ENCODE data around the gene PIK3C2G. TPM values are rescaled to one million over a fixed set of nuclear protein-coding genes. Genes with fewer than 3 reads are reported as not detected.

The PIK3C2G gene
- polyA plus RNA-seq, 3 donors: not detected

GRCh38 chr12:18658179-18658578 is 396.9 kb downstream of the PIK3C2G start:
- Histone ChIP-seq H3K4me1 (ENCODE audit: control insufficient read depth in 1 of 2, insufficient read depth in 2 of 2, low read length in 2 of 2) (no peaks in the 10 kb centered on the region), H3K27me3 (ENCODE audit: control insufficient read depth in 2 of 2, insufficient read depth in 2 of 2, low read length in 2 of 2) (no peaks in the 10 kb centered on the region), H3K4me2 (replicated peaks; ENCODE audit: extremely low read depth, low read length, poor library complexity, severe bottlenecking) (no peak overlapping the region), H3K4me3 (replicated peaks in 1 of 3; ENCODE audit: low read depth in 2 of 3, low read length in 3 of 3) (no peak overlapping the region), H3K36me3 (replicated peaks in 1 of 2; ENCODE audit: control insufficient read depth in 1 of 2, insufficient read depth in 2 of 2, low read length in 2 of 2) (no peaks in the 10 kb centered on the region), H3K9ac (ENCODE audit: insufficient read depth, low read length, poor library complexity, severe bottlenecking) (no peak overlapping the region), H4K20me1 (ENCODE audit: insufficient read depth, low read length) (no peaks in the 10 kb centered on the region), H2AFZ (ENCODE audit: insufficient read depth, low read depth, low read length, poor library complexity, severe bottlenecking) (no peak overlapping the region), H3K9me3 (replicated peaks in 1 of 2; ENCODE audit: control insufficient read depth in 1 of 2, insufficient read depth in 1 of 2, low read length in 2 of 2) (peaks cover 3 to 7% of the 10 kb centered on the region in 2 donors), H3K79me2 (ENCODE audit: insufficient read depth, low read length) (no peaks in the 10 kb centered on the region), H3K27ac (ENCODE audit: low read depth in 1 of 2, low read length in 2 of 2) (no peak overlapping the region)
- Mint-ChIP-seq H3K27me3 (ENCODE audit: low read depth in 3 of 3) (no peaks in the 10 kb centered on the region), H3K27ac (no peak overlapping the region), H3K4me1 (no peaks in the 10 kb centered on the region), H3K9me3 (peaks cover 3 to 22% (median 7%) of the 10 kb centered on the region in 7 donors), H3K4me3 (no peak overlapping the region), H3K36me3 (no peaks in the 10 kb centered on the region)
- WGBS (ENCODE audit: insufficient coverage): 100% methylated on average over 1 of the region's 2 CpGs
- intact Hi-C loops (cut with micrococcal nuclease): no loop called here
- DNase-seq: no peak
- TF ChIP-seq, protein P1, sequence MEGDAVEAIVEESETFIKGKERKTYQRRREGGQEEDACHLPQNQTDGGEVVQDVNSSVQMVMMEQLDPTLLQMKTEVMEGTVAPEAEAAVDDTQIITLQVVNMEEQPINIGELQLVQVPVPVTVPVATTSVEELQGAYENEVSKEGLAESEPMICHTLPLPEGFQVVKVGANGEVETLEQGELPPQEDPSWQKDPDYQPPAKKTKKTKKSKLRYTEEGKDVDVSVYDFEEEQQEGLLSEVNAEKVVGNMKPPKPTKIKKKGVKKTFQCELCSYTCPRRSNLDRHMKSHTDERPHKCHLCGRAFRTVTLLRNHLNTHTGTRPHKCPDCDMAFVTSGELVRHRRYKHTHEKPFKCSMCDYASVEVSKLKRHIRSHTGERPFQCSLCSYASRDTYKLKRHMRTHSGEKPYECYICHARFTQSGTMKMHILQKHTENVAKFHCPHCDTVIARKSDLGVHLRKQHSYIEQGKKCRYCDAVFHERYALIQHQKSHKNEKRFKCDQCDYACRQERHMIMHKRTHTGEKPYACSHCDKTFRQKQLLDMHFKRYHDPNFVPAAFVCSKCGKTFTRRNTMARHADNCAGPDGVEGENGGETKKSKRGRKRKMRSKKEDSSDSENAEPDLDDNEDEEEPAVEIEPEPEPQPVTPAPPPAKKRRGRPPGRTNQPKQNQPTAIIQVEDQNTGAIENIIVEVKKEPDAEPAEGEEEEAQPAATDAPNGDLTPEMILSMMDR (IDR thresholded peaks at IDR 0.05): no peak

- H3K79me2 ChIP-seq (ENCODE audit: insufficient read depth, low read length): no peaks in the 10 kb centered on the region
- Mint-ChIP-seq H3K36me3 (no peaks in the 10 kb centered on the region), H3K27ac (no peak overlapping the region), H3K4me1 (no peaks in the 10 kb centered on the region), H3K9me3 (peaks cover 3 to 21% (median 7%) of the 10 kb centered on the region in 7 donors), H3K27me3 (ENCODE audit: low read depth in 3 of 3) (no peaks in the 10 kb centered on the region), H3K4me3 (no peak overlapping the region)
- H3K4me1 ChIP-seq (ENCODE audit: control insufficient read depth in 1 of 2, insufficient read depth in 2 of 2, low read length in 2 of 2): no peaks in the 10 kb centered on the region
- H3K27ac ChIP-seq (ENCODE audit: low read depth in 1 of 2, low read length in 2 of 2): no peak overlapping the region
- H3K27me3 ChIP-seq (ENCODE audit: control insufficient read depth in 2 of 2, insufficient read depth in 2 of 2, low read length in 2 of 2): no peaks in the 10 kb centered on the region
- no peak overlapping the region for H3K4me3 ChIP-seq (replicated peaks in 1 of 3; ENCODE audit: low read depth in 2 of 3, low read length in 3 of 3)
- H2AFZ ChIP-seq (ENCODE audit: insufficient read depth, low read depth, low read length, poor library complexity, severe bottlenecking): no peak overlapping the region
- H3K9me3 ChIP-seq (replicated peaks in 1 of 2; ENCODE audit: control insufficient read depth in 1 of 2, insufficient read depth in 1 of 2, low read length in 2 of 2): peaks cover 3 to 7% of the 10 kb centered on the region in 2 donors
- H3K4me2 ChIP-seq (replicated peaks; ENCODE audit: extremely low read depth, low read length, poor library complexity, severe bottlenecking): no peak overlapping the region
- no peak for DNase-seq
- H4K20me1 ChIP-seq (ENCODE audit: insufficient read depth, low read length): no peaks in the 10 kb centered on the region
- intact Hi-C loops (cut with micrococcal nuclease): no loop called here
- H3K36me3 ChIP-seq (replicated peaks in 1 of 2; ENCODE audit: control insufficient read depth in 1 of 2, insufficient read depth in 2 of 2, low read length in 2 of 2): no peaks in the 10 kb centered on the region
- H3K9ac ChIP-seq (ENCODE audit: insufficient read depth, low read length, poor library complexity, severe bottlenecking): no peak overlapping the region
- TF ChIP-seq, protein P1 (IDR thresholded peaks at IDR 0.05): no peak
These were observed 397.5 kb downstream of the PIK3C2G start for GRCh38 chr12:18658829-18659228.

Measured in CD14-positive monocyte (primary cell).